ENCODE data around the gene PTPN22.

The PTPN22 gene

DNA sequence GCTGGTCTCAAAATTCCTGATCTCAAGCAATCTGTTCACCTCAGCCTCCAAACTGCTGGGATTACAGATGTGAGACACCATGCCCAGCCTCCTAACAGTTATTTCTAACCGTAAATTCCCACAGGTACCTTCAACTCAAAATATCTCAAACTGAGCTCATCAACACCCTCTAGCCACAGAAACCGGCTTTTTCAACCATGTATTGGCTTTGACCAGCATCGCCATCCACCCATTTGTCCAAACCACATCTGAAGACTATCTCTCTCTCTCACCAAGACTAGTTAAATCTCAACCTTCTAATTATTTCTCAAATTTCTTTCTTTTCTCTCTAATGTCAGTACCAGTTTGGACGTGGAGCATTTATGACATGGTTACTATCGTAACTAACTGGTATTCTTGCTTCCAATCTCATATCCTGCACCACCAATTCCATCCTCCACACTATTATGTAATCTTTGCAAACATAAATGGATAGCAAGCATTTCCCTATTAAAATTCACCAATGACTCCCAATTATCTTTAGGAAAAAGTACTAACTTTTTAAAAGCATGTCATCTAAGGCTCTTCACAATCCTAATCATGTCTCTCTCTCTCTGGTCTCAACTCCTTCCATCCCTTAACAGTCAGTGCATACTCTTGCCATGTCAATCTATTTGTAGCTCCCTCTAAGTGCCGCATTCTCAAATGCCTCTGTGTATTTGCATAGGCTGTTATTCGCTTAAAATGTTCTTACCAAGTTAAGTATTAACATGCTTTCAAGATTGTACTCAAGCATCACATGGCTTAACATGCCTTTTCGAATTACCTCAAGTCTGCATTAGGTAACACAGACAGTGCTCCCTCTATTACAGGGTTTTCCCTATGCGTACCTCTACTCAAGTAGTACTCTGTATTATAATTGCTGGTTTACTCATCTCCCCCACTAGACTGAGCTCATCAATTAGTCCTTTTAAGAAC is 77.4 kb downstream of the PTPN22 start:
- no peak for DNase-seq

DNA sequence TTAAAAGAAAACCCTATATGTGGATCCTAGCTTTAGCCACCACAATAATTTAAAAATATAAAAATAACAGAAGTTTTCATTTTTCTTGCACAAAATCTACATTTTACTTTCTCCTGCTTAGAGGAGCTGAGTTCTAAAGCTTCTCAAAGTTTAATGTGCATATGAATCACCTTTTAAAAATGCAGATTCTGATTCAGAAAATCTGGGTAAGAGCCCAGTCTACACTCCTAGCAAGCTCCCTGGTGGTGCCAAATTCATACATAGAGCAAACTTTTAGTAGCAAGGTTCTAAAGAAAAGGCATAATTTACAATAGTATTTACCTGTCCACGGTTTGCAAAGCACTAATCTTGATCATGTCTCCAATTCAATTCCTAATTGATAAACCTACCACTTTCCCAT is 78.5 kb downstream of the PTPN22 start:
- DNase-seq = no peak

DNA sequence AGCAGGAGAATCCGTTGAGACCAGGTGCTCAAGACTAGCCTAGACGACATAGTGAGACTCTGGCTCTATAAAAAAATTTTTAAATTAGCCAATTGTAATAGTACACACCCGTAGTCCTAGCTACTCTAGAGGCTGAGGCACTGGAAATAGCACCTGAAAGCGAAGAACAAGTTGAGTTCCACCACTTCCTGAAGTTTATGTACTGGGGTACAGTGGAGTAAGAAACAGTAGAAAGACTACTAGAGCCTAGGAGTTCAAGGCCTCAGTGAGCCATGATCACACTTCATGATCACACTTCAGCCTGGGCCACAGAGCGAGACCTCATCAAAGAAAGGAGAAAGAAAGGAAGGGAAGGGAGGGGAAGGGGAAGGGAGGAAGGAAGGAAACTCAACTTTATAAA is 79.0 kb downstream of the PTPN22 start:
- no peak for DNase-seq

DNA sequence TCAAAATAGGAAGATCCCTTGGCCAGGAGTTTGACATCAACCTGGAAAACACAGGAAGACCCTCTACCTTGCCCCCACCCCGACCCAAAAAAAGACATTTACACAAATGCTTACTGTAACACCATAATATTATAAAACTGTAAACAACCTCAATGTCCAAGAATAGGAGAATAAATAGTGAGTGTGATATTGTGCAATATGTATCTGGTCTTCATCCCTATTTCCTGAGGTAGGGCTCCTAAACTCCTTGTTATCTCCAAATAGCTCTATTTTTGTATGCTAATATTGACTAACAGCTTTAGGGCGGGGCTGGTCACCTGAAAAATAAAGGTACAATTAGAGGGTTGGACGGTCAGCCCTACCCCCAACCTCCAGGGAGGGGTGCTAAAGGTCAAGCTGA is 82.7 kb downstream of the PTPN22 start:
- DNase-seq = no peak

DNA sequence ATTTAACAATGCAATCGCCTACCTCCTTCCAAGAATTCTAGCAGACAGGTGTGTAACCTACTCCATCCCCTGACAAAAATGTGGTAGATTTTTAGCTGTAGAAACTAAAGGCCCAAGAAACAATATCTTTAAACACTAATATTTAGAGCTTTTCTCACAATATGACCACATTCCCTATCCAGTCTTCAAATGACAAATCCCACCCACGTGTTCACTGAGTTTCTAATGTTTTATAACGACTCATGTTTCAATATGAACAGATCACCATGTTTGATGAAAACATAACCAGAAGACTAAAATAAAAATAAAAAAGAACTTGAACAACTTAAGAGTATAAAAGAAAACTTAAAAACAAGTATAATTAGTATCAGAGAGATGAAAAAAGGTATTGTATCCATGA is 83.8 kb downstream of the PTPN22 start:
- DNase-seq = no peak

DNA sequence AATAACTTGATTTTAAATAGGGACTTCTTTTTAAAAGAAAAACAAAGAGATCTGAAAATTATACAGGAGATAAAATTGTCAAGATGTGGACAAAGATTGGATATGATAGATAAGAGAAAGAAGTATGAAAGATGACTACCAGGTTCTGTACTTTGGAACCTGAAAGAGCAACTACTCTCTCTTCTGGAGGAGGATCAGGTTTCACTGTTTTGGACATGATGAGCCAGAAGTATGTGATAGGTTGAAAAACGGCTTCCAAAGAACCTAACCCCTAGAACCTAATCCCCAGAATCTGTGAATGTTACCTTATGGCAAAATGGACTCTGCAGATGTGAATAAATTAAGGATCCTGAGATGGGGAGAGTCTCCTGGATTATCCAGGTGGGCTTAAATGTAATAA is 85.4 kb downstream of the PTPN22 start:
- DNase-seq = peak; percentile 18

DNA sequence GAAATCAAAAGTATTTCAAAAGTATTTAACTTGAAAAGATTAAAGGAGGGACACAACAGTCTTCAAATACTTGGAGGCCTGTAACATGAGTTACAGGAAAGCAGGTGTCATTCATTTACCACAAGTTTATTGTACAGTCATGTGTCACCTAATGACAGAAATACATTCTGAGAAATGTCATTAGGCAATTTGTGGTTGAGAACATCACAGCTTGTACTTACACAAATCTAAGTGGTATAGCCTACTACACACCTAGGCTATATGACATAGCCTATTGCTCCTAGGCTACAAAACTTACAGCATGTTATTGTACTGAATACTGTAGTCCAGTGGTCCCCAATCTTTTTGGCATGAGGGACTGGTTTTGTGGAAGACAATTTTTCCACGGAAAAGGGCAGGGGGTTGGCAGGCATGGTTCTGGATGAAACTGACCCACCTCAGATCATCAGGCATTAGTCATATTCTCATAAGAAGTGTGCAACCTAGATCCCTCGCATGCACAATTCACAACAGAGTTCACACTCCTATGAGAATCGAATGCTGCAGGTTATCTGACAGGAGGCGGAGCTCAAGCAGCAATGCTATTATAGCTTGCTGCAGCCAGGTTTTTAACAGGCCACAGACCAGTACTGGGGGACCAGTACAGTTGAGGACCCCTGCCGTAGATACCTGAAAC is 87.3 kb downstream of the PTPN22 start:
- no peak for DNase-seq

DNA sequence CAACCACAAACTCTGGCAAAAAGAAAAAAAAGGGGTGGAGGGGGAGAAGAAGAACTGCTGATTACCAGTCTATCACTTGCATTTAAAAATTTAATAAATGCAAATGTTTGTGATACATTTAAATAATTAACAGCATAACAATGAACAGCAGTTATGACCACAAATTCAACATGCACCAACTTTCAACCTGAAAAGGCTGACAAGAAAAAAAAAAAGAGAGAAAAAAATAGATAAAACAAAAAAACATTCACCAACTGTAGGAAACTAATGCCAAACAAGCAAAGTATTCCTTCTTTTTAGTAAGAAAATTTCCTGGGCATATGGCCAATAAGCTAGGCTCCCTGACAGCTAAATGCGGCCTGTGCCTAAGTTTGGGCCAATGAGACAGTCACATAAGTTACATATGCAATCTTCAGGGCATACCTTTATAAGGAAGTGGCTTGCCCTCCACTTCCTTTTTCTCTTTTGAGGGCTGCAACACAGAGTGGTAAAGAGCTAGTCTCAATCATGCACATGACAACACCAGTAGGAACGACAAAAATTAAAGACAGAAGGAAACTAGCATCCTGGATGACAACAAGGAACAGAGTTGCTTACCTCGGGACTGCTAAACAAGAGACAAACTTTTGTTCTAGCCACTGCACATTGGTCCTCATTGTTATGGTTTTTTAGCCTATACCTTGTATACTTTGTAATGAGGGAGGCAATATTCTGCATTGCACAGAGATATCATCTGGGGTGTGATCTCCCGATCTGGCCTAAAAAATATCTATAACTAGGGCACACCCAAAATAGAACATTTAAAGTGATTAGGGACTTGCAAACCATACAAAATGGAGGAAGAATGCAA is 88.0 kb downstream of the PTPN22 start:
- no peak for DNase-seq

DNA sequence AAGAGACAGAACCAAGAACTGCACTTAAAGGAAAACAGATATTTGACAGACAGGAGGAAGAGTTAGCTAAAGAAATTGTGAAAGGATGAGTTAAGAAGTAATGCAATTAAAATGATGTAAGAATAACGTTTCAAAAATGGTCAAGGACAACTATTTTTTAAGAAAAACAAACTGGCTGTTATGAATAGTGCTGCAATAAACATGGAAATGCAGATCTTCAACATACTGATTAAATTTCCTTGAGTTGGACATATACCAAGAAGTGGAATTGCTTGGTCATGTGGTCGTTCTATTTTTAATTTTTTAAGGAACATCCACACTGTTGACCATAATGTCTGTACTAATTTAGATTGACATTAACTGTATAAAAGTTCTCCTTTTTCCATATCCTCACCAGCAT is 89.1 kb downstream of the PTPN22 start:
- DNase-seq = no peak

DNA sequence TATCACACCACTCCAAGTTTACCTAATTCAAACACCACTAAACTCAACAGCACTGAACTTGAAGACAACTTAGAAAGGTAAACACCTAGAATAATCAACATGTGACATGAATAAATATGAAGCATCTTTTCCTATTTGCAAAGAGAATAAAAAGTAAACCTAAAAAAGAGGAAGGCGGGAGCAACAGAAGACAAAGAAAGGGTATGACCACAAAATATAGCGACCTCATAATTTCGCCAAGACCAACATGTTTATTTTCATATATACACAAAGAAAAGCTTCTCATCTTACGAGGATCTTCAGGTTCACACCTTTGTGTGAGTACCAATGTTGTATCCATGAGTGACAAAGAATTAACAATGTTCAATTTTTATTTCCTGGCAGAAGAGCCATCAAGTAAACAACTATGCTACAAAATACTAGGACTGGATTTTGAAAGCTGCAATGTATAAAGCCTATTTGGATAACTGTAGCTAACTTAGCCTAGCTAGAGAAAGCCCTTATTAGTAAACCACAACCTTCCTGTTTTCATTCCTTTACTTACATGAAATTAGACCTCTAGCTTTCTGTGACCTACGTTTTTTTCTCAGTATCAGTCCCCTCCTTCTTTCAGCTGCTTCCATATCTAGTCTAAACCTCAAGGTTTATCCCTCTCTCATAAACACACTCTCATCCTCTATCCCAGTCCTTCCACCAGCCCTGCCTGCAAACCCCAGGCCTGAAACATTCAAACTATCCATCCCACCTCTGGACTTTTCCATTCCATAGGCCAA is 91.0 kb downstream of the PTPN22 start:
- DNase-seq = no peak

DNA sequence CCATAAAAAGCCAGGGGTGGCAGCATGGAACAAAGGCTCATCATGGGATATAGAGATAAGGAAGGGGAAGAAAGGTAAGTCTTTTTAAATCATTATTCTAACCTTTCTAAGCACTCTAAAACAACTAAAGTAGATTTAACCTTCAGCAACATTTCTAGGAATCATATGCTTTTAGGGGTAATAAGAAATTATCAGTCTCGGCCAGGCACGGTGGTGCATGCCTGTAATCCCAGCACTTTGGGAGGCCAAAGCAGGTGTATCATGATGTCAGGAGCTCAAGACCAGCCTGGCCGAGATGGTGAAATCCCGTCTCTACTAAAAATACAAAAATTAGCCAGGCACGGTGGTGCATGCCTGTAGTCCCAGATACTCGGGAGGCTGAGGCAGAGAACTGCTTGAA is 92.0 kb downstream of the PTPN22 start:
- no peak for DNase-seq

DNA sequence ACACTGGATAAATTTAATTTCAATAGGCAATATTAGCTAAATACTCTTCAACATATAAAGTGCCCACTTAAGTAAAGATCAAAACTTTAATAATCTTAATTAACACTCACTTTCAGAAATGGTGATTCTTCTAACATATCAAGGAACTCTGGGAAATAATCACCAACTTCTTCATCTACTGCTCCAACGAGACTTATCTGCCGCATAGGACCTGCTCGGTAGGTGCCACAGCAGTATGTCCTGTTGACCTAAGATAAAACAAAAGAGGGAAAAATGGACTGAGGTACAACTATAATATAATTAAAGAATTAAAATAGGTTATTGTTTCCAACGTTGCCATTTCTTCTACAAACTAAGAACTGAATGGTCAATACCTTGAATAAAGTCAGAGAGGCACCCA is 94.0 kb downstream of the PTPN22 start:
- no peak for DNase-seq

DNA sequence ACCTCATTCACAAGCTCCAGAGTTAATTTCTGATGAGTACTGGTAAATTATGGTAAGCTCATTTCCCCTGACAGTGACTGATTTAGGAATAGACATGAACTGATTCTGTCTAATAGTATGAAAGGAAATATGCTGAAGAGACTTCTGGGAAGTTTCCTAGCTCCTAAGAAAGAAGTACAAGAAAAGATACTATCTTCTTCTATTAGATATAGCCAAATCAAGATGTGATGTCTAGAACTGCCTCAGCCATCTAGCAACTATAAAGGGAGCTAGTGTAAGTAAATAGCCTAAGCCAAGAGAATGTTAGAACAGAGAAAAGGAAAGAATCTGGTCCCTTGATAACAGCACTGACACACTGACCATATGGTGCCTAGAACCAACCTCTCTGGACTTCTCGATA is 101.5 kb downstream of the PTPN22 start:
- DNase-seq = no peak

DNA sequence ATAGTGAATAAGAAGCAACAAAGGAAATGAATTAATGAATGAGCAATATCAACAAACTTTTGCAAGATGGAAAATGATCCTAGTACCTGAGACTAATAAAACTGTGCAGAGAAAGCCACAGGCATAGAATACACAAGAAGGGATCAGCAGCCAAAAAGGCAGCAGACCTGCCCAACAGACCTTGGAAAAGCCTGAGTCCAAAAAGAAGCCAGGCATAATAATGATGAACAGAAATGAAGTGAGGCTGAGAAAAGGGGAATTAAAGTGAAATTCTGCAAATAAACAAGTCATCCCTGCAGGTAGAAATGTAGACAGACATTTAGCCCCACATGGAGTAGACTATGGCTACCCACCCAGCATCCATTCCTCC is 101.9 kb downstream of the PTPN22 start:
- DNase-seq = no peak

DNA sequence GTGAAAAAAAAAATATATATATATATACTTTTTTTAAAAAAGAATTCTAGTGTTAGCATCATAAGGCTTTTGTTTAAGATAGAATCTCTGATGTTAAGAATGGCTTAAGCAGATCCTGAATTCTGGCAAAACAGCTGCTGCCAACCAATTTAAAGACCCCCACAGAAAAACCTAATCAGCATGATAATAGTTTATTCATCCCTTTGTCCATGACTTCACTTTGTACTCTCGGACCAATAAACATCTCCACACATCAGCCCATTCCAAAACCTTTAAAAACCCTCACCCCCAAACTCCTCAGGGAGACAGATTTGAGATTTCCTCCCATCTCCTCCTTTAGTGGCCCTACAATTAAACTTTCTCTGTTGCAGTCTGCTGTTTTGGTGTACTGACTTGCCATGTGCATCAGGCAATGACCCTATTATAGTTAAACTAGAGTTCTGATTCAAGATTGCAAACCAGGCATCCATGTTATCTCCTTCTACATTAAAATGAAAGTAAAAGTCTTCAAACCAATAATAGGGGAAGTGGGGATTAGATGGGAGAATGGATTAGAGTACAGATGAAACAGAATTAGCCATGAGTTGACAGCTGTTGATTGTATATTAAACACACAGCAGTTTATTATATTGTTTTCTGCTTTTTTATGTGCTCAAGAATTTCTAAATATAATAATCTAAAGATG is 102.5 kb downstream of the PTPN22 start:
- no peak for DNase-seq

DNA sequence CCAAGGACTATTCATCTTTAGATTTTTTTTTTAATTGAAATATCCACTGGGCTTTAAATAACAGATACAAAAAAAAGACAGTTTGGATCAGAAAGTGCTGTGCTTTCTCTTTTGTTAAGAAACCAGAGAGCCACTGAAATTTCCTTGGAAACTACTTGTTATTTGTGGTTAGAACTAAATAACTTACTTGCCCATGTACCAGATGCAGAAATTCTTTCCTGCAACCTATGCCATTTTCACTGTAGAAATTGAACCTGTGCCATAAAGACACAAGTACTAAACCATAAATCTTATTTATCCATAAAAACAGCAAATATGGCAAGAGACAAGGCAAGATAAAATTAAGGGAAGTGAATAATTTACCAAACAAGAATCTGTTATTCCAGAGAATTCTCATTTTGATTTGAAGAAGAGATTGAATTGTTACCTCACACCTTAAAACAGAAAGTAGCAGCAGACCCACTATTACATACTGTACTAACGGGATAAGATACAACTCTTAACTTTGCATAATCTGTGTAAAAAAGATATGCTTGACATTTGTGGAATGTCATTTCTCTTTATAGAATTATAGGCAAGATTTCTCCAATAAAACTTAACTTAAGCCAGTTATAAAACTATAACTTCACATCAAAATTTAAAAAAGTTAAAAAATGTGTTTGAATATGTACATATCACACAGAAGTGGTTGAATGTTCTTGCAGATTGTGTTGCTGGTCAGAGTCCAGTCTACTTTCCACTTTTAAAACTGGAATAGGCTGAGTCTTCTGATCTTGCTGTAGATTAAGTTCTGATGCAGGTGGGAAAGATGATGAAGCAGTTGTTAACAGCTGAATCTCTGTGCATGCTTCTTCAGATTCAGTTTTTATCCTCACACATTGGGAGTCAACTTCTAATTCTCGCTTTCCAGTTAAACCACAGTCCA is 105.9 kb downstream of the PTPN22 start:
- no peak for DNase-seq

Measured in NCI-H2171 (cell line).